OCI-LY7 (cell line): ENCODE results near the gene NBEAL2. TPM values are rescaled to one million over a fixed set of nuclear protein-coding genes. Genes with fewer than 3 reads are reported as not detected.
"Not testable (repeated sequence)": the region's sequence is repeated elsewhere in the genome, so short reads cannot be mapped to it uniquely, and the experiment has no call there.

Experiments used
- BruUV-seq: library from RNA; stranded (reverse); fragments of 400-500 nt; replicated peaks from 2 replicates; lab custom pipeline; 2021; lab: Mats Ljungman, UMichigan
- CTCF ChIA-PET: fragments of 300-600 bp; sonication (Branson Sonifier 250); formaldehyde crosslinking; loops from one replicate; lab custom pipeline; 2022; ENCODE audit warnings: antibody characterized with exemption; ENCODE audit not compliant: unreplicated experiment; lab: Charles Lee
- POLR2A ChIA-PET: fragments of 300-600 bp; sonication (Branson Sonifier 250); formaldehyde crosslinking; loops from one replicate; lab custom pipeline; 2022; ENCODE audit warnings: antibody characterized with exemption; lab: Charles Lee
- DNase-seq: peaks from one replicate; pipeline ENCODE4 v3.0.0-alpha.2; 2015; ENCODE audit warnings: low spot score
- H2AFZ ChIP-seq: fragments of 200-600 bp; sonication (generic), shearing (Covaris generic); 2 replicates; pipeline ENCODE4 v1.6.1; 2014; ENCODE audit warnings: mild to moderate bottlenecking, antibody characterized with exemption, low read length, moderate library complexity
- H3K27ac ChIP-seq: fragments of 200-600 bp; sonication (generic); 2 replicates; pipeline ENCODE4 v1.5.1; 2014; ENCODE audit warnings: mixed run types, low read depth, mild to moderate bottlenecking, moderate library complexity, low read length, inconsistent platforms; ENCODE audit not compliant: poor library complexity, severe bottlenecking
- H3K36me3 ChIP-seq: fragments of 200-600 bp; sonication (generic); 2 replicates; pipeline ENCODE4 v1.6.1; 2014; ENCODE audit warnings: mild to moderate bottlenecking, antibody characterized with exemption, low read length, moderate library complexity, mixed read lengths; ENCODE audit not compliant: insufficient read depth
- H3K4me1 ChIP-seq: fragments of 200-600 bp; sonication (generic); 2 replicates; pipeline ENCODE4 v1.5.1; 2014; ENCODE audit warnings: mild to moderate bottlenecking, low read length; ENCODE audit not compliant: insufficient read depth, poor library complexity, severe bottlenecking
- H3K4me2 ChIP-seq: fragments of 200-600 bp; sonication (generic); 2 replicates; pipeline ENCODE4 v1.6.1; 2014; ENCODE audit warnings: mild to moderate bottlenecking, low read length
- H3K4me3 ChIP-seq: fragments of 200-600 bp; sonication (generic); 2 replicates; pipeline ENCODE4 v1.5.1; 2014; ENCODE audit warnings: mild to moderate bottlenecking, low read depth, low read length; ENCODE audit not compliant: poor library complexity, severe bottlenecking
- H3K79me2 ChIP-seq: fragments of 200-600 bp; sonication (generic); 2 replicates; pipeline ENCODE4 v1.6.1; 2016; ENCODE audit warnings: low read depth, mild to moderate bottlenecking, low read length, moderate library complexity, mixed read lengths; ENCODE audit not compliant: insufficient read depth
- H3K9me2 ChIP-seq: fragments of 200-600 bp; sonication (generic); 2 replicates; pipeline ENCODE4 v1.6.1; 2016; ENCODE audit warnings: mild to moderate bottlenecking, low read length, mixed read lengths; ENCODE audit not compliant: insufficient read depth
- H3K9me3 ChIP-seq: fragments of 200-600 bp; sonication (generic); 2 replicates; pipeline ENCODE4 v1.6.1; 2014; ENCODE audit warnings: mild to moderate bottlenecking, mixed run types, low read length, mixed read lengths
- H4K20me1 ChIP-seq: fragments of 200-600 bp; sonication (generic); 2 replicates; pipeline ENCODE4 v1.6.1; 2014; ENCODE audit warnings: mild to moderate bottlenecking, antibody characterized with exemption, low read length, moderate library complexity, mixed read lengths; ENCODE audit not compliant: insufficient read depth
- EZH2phosphoT487 ChIP-seq: fragments of 200-600 bp; sonication (generic); IDR thresholded peaks from 2 replicates; pipeline ENCODE4 v1.6.1; 2018; ENCODE audit warnings: low read depth, borderline replicate concordance, mild to moderate bottlenecking, mixed run types, antibody characterized with exemption, low read length, moderate library complexity, mixed read lengths
- intact Hi-C: fragments of 100-400 bp; cut with micrococcal nuclease; formaldehyde crosslinking; loops from one replicate; pipeline ENCODE4 v1.10.0; 2022; ENCODE audit not compliant: unreplicated experiment
- total RNA-seq, 2 experiments: library from RNA; depleted of rRNA in 1 of 2; stranded (reverse); fragments of >200 nt in 1 of 2; shearing (Covaris generic) in 1 of 2; gene quantifications; 2 replicates each; pipeline ENCODE4 v1.2.3, GENCODE V29; 2014 to 2022
- TF ChIP-seq, protein P1 (sequence below): fragments of 200-600 bp; sonication (generic); conservative IDR thresholded peaks from 2 replicates; pipeline ENCODE4 v1.5.1; 2014; ENCODE audit warnings: mild to moderate bottlenecking, antibody characterized with exemption, low read length, moderate library complexity, mixed read lengths

Gene NBEAL2
- total RNA-seq, 2 experiments from 2014 or later = 74.9 to 149 TPM

GRCh38 chr3:46962990-46963389 is 16.5 kb upstream of the NBEAL2 start:
- CTCF ChIA-PET = interaction anchor here (0.5 kb wide), 1 partner anchor 417 kb away, joined by 3 read pairs; no protein-coding TSS in a partner anchor
- H2AFZ ChIP-seq = no peak overlapping the region
- peaks cover 48% of the 10 kb centered on the region for H4K20me1 ChIP-seq
- no peaks in the 10 kb centered on the region for H3K9me2 ChIP-seq
- no TSS peak for BruUV-seq
- POLR2A ChIA-PET = interaction anchor here (0.6 kb wide), 1 partner anchor 416 kb away, joined by 3 read pairs; no protein-coding TSS in a partner anchor
- peaks cover 66% of the 10 kb centered on the region for H3K4me1 ChIP-seq
- DNase-seq = no peak
- no peak overlapping the region for H3K4me2 ChIP-seq
- TF ChIP-seq EZH2phosphoT487 = no peak
- TF ChIP-seq, protein P1, sequence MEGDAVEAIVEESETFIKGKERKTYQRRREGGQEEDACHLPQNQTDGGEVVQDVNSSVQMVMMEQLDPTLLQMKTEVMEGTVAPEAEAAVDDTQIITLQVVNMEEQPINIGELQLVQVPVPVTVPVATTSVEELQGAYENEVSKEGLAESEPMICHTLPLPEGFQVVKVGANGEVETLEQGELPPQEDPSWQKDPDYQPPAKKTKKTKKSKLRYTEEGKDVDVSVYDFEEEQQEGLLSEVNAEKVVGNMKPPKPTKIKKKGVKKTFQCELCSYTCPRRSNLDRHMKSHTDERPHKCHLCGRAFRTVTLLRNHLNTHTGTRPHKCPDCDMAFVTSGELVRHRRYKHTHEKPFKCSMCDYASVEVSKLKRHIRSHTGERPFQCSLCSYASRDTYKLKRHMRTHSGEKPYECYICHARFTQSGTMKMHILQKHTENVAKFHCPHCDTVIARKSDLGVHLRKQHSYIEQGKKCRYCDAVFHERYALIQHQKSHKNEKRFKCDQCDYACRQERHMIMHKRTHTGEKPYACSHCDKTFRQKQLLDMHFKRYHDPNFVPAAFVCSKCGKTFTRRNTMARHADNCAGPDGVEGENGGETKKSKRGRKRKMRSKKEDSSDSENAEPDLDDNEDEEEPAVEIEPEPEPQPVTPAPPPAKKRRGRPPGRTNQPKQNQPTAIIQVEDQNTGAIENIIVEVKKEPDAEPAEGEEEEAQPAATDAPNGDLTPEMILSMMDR = no peak
- no peak overlapping the region for H3K27ac ChIP-seq
- H3K36me3 ChIP-seq = peaks cover 80% of the 10 kb centered on the region
- 0 out of 2 replicates have a peak, but pooled peaks cover 6% of the 10 kb centered on the region for H3K9me3 ChIP-seq
- H3K4me3 ChIP-seq = no peak overlapping the region
- intact Hi-C loops = no loop called here
- H3K79me2 ChIP-seq = peaks cover 87% of the 10 kb centered on the region

DNA sequence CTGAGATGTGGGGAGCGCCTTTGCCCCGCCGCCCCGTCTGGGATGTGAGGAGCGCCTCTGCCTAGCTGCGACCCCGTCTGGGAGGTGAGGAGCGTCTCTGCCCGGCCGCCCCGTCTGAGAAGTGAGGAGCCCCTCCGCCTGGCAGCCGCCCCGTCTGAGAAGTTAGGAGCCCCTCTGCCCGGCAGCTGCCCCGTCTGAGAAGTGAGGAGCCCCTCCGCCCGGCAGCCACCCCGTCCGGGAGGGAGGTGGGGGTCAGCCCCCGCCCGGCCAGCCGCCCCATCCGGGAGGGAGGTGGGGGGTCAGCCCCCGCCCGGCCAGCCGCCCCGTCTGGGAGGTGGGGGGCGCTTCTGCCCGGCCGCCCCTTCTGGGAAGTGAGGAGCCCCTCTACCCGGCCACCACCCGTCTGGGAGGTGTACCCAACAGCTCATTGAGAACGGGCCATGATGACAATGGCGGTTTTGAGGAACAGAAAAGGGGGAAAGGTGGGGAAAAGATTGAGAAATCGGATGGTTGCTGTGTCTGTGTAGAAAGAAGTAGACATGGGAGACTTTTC is 15.4 kb upstream of the NBEAL2 start:
- Histone ChIP-seq H4K20me1 (peaks cover 43% of the 10 kb centered on the region), H3K4me1 (peaks cover 67% of the 10 kb centered on the region), H3K36me3 (peaks cover 83% of the 10 kb centered on the region), H3K79me2 (peaks cover 87% of the 10 kb centered on the region)
- DNase-seq, H2AFZ ChIP-seq, BruUV-seq, intact Hi-C loops, H3K27ac ChIP-seq, H3K4me3 ChIP-seq, H3K4me2 ChIP-seq, H3K9me2 ChIP-seq, H3K9me3 ChIP-seq: not testable (repeated sequence)
- ChIA-PET CTCF (interaction anchor here (0.6 kb wide), 1 partner anchor 10 kb away, joined by 3 read pairs; no protein-coding TSS in a partner anchor), POLR2A (interaction anchor here (3.3 kb wide), 1 partner anchor 7 kb away, joined by 16 read pairs; no protein-coding TSS in a partner anchor)

DNA sequence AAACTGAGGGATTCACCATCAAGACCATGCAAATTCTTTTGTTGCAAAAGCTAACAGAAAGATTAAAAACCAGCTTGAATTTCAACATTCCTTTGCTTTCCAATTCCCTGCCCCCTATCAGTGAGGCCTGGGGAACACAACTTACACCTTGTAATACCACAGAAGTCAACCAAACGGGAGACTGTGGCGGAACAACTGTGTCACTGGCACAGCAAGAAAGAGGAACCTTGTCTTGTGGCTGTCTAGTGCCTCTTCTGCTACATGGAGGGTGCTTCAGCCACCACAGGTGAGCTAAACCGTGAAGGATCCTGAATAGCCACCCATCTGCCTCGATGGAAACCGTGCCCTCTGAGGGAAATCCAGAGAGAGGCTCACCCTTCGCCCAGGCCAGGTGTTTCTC is 14.3 kb upstream of the NBEAL2 start:
- TF ChIP-seq EZH2phosphoT487 = no peak
- TF ChIP-seq, protein P1 = no peak
- peaks cover 67% of the 10 kb centered on the region for H3K4me1 ChIP-seq
- 0 out of 2 replicates have a peak, but pooled peaks cover 6% of the 10 kb centered on the region for H3K9me3 ChIP-seq
- H3K4me2 ChIP-seq = no peak overlapping the region
- ChIA-PET POLR2A (interaction anchor here (0.6 to 3.3 kb wide), 2 partner anchors 8 kb away, joined by 3 to 16 read pairs; no protein-coding TSS in a partner anchor), CTCF (interaction anchor here (0.6 kb wide), 1 partner anchor 9 kb away, joined by 4 read pairs; no protein-coding TSS in a partner anchor)
- H3K9me2 ChIP-seq = no peaks in the 10 kb centered on the region
- intact Hi-C loops = no loop called here
- H3K4me3 ChIP-seq = no peak overlapping the region
- peaks cover 87% of the 10 kb centered on the region for H3K79me2 ChIP-seq
- no TSS peak for BruUV-seq
- no peak overlapping the region for H3K27ac ChIP-seq
- no peak for DNase-seq
- no peak overlapping the region for H2AFZ ChIP-seq
- peaks cover 83% of the 10 kb centered on the region for H3K36me3 ChIP-seq
- peaks cover 46% of the 10 kb centered on the region for H4K20me1 ChIP-seq
